Activated CD8-positive, alpha-beta T cell treated with anti-CD3 and anti-CD28 coated beads for 36 hours (primary cell): ENCODE results near the gene MDM1. TPM values are rescaled to one million over a fixed set of nuclear protein-coding genes. Genes with fewer than 3 reads are reported as not detected.

Experiments
- ATAC-seq: fragments of 200-7000 bp; cut with Tn5 transposase; one replicate; pipeline ENCODE4 v1.10.0; 2021; ENCODE audit warnings: mild to moderate bottlenecking, moderate library complexity
- CTCF ChIA-PET: fragments of 350-600 bp; sonication (Branson Sonifier 250); formaldehyde crosslinking; loops from one replicate; lab custom pipeline; 2021; ENCODE audit warnings: antibody characterized with exemption; lab: Charles Lee
- POLR2A ChIA-PET: fragments of 350-600 bp; sonication (Branson Sonifier 250); formaldehyde crosslinking; loops from one replicate; lab custom pipeline; 2021; ENCODE audit warnings: antibody characterized with exemption; lab: Charles Lee
- DNase-seq: peaks from one replicate; pipeline ENCODE4 v3.0.0-alpha.2; 2020
- H3K27ac Mint-ChIP-seq: one replicate; pipeline ENCODE4 v1.8.0; 2021; ENCODE audit warnings: mild to moderate bottlenecking, mixed read lengths
- H3K27me3 Mint-ChIP-seq: one replicate; pipeline ENCODE4 v1.8.0; 2021; ENCODE audit warnings: mixed read lengths
- H3K36me3 Mint-ChIP-seq: one replicate; pipeline ENCODE4 v1.8.0; 2021; ENCODE audit warnings: low read depth, mixed read lengths
- H3K4me1 Mint-ChIP-seq: one replicate; pipeline ENCODE4 v1.8.0; 2021; ENCODE audit warnings: low read depth, mixed read lengths
- H3K4me3 Mint-ChIP-seq: one replicate; pipeline ENCODE4 v1.8.0; 2021; ENCODE audit warnings: mild to moderate bottlenecking, moderate library complexity, mixed read lengths
- H3K9me3 Mint-ChIP-seq: one replicate; pipeline ENCODE4 v1.8.0; 2021; ENCODE audit warnings: mixed read lengths
- intact Hi-C: fragments of 100-400 bp; cut with micrococcal nuclease; formaldehyde crosslinking; loops from one replicate; pipeline ENCODE4 v1.10.0; 2022
- total RNA-seq, 2 experiments: library from RNA; stranded (reverse); gene quantifications; one replicate each; pipeline ENCODE4 v1.2.3, GENCODE V29; 2021
- TF ChIP-seq, protein P1 (sequence below): fragments of 200-600 bp; IDR thresholded peaks from one replicate; pipeline ENCODE4 v1.8.0; 2022; ENCODE audit warnings: antibody characterized with exemption, mild to moderate bottlenecking

The MDM1 gene
- total RNA-seq, 2 experiments from 2014 or later, result 15.4 to 17.9 TPM

DNA sequence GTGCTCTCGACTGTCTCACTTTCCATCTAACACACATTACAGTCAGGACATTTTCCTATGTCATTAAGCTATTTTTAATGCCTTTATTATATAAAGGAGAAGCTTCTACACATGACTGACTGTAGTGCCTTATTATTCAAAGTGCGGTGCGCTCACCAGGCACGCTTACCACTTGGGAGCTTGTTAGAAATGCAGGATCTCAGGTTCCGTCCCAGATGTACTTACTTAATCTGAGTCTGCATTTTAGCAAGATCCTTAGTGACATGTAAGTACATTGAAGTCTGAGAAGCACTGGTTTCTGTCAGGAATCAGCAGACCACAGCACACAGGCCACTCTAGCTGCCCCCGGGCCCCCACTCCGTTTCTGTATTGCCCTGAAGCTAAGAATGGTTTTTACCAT lies 44.7 kb upstream of the MDM1 start:
- Mint-ChIP-seq H3K4me3 (no peak overlapping the region), H3K27me3 (no peaks in the 10 kb centered on the region), H3K9me3 (peaks cover 2% of the 10 kb centered on the region), H3K27ac (no peak overlapping the region), H3K4me1 (peaks cover 39% of the 10 kb centered on the region), H3K36me3 (no peaks in the 10 kb centered on the region)
- intact Hi-C loops, result no loop called here
- ATAC-seq, result no peak
- ChIA-PET CTCF (interaction anchor here (1.0 to 1.3 kb wide), 2 partner anchors 18 to 20 kb away, joined by 3 read pairs; no protein-coding TSS in a partner anchor), POLR2A (interaction anchor here (1.5 kb wide), 1 partner anchor 104 kb away, joined by 3 read pairs; no protein-coding TSS in a partner anchor)
- TF ChIP-seq, protein P1, sequence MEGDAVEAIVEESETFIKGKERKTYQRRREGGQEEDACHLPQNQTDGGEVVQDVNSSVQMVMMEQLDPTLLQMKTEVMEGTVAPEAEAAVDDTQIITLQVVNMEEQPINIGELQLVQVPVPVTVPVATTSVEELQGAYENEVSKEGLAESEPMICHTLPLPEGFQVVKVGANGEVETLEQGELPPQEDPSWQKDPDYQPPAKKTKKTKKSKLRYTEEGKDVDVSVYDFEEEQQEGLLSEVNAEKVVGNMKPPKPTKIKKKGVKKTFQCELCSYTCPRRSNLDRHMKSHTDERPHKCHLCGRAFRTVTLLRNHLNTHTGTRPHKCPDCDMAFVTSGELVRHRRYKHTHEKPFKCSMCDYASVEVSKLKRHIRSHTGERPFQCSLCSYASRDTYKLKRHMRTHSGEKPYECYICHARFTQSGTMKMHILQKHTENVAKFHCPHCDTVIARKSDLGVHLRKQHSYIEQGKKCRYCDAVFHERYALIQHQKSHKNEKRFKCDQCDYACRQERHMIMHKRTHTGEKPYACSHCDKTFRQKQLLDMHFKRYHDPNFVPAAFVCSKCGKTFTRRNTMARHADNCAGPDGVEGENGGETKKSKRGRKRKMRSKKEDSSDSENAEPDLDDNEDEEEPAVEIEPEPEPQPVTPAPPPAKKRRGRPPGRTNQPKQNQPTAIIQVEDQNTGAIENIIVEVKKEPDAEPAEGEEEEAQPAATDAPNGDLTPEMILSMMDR, result no peak
- no peak for DNase-seq

DNA sequence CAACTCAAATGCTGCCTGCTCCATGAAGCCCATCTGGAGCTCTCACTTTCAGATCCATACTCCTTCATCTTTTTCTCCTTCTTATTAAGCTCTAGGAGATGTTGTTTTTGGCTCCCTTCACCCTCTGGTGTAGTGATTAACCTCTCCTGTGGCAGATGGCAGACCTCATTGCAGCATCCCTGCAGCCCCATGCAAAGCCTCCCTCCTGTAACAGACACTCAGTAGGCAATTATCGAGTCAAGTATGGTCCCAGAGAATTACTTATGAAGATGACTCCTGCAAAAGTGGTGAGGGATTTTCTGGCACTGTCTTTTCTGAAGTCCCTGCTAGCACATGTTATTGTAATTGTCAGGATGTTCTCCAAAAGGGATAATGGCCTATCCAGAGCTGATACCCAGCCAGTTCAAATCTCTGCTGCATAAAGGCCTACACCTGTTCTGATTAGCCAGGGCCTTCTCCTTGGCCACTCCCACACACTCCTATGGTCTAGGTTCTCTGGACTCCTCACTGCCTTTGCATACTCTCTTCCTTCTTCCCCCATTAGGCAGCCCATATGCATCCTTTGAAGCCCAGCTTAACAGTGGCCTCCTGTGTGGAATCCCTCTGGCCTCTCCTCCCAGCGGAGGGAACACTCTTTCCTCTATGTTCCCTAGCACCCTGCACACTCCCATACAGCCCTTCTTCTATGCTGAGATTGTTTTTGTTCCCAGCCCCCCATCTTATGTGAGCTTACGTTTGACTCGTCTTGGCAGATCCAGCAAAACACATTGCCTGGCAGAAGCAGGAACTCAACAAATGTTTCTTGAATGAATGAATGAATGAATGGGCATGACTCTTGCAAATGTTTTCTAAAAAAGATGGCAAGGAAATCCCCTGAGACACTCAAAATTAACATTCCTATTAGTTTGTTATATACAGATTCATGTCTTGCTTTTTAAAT lies 43.9 kb upstream of the MDM1 start:
- intact Hi-C loops, result no loop called here
- CTCF ChIA-PET, result interaction anchor here (0.9 to 1.8 kb wide), 2 partner anchors 17 to 28 kb away, joined by 3 to 4 read pairs; no protein-coding TSS in a partner anchor
- H3K4me3 Mint-ChIP-seq, result no peak overlapping the region

DNA sequence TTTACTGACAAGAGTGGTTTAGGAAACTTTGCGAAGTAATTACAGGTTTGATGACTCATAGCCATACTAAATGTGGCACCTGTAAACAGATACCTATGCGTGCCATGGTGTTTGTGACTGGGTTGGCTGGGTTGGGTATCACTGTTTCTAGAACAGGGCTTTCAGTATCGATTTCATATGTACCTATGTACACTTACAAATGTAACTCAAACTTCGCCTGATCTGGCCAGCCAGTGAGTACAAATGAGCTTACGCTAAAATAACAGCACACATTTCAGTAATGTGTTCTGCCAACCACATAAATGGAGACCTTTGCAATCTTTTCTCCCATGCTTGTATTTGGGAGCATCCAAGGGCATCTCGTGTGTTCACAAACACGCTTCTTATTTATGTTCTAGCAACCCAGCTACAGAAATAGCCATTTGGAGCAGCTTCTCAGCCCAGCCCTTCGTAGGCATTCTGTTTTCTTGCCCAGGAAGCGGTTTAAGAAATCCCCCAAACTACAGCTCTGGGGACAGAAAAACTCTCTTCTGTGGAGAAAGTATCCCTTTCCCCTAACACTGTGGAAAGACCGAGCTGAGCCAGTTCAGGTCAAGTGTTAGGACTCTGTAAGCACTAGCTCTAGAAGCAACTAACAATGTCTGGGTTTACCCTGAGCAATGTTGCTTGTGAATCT lies 42.3 kb upstream of the MDM1 start:
- Mint-ChIP-seq H3K4me3 (peak overlapping the region; percentile 7), H3K36me3 (no peaks in the 10 kb centered on the region), H3K27me3 (no peaks in the 10 kb centered on the region), H3K27ac (peak overlapping the region; percentile 83), H3K9me3 (peaks cover 2% of the 10 kb centered on the region), H3K4me1 (peaks cover 44% of the 10 kb centered on the region)
- intact Hi-C loops, result no loop called here
- ChIA-PET POLR2A (interaction anchor here (0.6 to 2.4 kb wide), 9 partner anchors 10 to 277 kb away, joined by 3 to 10 read pairs (median 4); no protein-coding TSS in a partner anchor), CTCF (interaction anchor here (0.8 to 1.8 kb wide), 4 partner anchors 16 to 238 kb away, joined by 3 to 5 read pairs (median 4); no protein-coding TSS in a partner anchor)
- TF ChIP-seq, protein P1, result no peak
- ATAC-seq, result peak; percentile 85
- peak; percentile 78 for DNase-seq

More for the DNA sequence above, 43.9 kb upstream of the MDM1 start:
- ATAC-seq (no peak), DNase-seq (no peak)
- Mint-ChIP-seq H3K9me3 (peaks cover 2% of the 10 kb centered on the region), H3K4me1 (peaks cover 38% of the 10 kb centered on the region), H3K36me3 (no peaks in the 10 kb centered on the region), H3K27me3 (no peaks in the 10 kb centered on the region), H3K27ac (peak overlapping the region; percentile 83)
- POLR2A ChIA-PET, result interaction anchor here (1.2 to 1.8 kb wide), 3 partner anchors 10 to 105 kb away, joined by 3 to 4 read pairs (median 4); no protein-coding TSS in a partner anchor
- TF ChIP-seq, protein P1, result no peak

DNA sequence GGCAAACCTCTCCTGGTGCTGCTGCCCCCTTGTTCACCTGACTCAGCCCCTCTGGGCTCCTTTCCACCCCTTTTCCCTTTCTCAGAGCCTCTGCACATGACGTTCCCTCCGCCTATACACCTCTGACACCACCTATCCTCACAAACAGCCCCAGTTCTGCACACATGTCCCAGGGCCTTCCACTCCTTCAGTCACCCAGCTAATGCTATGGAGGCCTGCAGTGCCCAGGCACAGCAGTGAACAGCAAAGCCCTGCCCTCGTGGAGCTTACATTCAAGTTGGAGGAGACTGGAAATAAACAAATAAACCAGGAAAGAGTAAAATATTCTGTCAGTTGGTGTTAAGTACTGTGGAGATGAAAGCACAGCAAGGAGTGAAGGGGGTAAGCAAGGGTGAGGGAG lies 38.5 kb upstream of the MDM1 start:
- Mint-ChIP-seq H3K27ac (no peak overlapping the region), H3K9me3 (peaks cover 2% of the 10 kb centered on the region), H3K27me3 (no peaks in the 10 kb centered on the region), H3K36me3 (no peaks in the 10 kb centered on the region), H3K4me3 (no peak overlapping the region), H3K4me1 (peaks cover 64% of the 10 kb centered on the region)
- no peak for DNase-seq
- TF ChIP-seq, protein P1, result no peak
- no peak for ATAC-seq
- ChIA-PET POLR2A (no interaction called here), CTCF (no interaction called here)
- intact Hi-C loops, result no loop called here
